ENCODE data around the gene ACSS1.

- TF ChIP-seq, protein P1, sequence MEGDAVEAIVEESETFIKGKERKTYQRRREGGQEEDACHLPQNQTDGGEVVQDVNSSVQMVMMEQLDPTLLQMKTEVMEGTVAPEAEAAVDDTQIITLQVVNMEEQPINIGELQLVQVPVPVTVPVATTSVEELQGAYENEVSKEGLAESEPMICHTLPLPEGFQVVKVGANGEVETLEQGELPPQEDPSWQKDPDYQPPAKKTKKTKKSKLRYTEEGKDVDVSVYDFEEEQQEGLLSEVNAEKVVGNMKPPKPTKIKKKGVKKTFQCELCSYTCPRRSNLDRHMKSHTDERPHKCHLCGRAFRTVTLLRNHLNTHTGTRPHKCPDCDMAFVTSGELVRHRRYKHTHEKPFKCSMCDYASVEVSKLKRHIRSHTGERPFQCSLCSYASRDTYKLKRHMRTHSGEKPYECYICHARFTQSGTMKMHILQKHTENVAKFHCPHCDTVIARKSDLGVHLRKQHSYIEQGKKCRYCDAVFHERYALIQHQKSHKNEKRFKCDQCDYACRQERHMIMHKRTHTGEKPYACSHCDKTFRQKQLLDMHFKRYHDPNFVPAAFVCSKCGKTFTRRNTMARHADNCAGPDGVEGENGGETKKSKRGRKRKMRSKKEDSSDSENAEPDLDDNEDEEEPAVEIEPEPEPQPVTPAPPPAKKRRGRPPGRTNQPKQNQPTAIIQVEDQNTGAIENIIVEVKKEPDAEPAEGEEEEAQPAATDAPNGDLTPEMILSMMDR (IDR thresholded peaks at IDR 0.05; ENCODE audit: low read depth, low read length) = no peak
- no peak for TF ChIP-seq POLR2A (IDR thresholded peaks at IDR 0.05; ENCODE audit: extremely low read depth, insufficient read length)
- TF ChIP-seq MYC (IDR thresholded peaks at IDR 0.05; ENCODE audit: low read depth, low read length) = no peak
These were observed 74.0 kb downstream of the ACSS1 start for GRCh38 chr20:24983896-24984295.
